K562 (cell line): Measurements from ENCODE around the gene HOXB8. TPM values are rescaled to one million over a fixed set of nuclear protein-coding genes. Genes with fewer than 3 reads are reported as not detected.

ENCODE experiments used
- ATAC-seq: fragments of 200-7000 bp; cut with Tn5 transposase; 3 replicates; pipeline ENCODE4 v1.9.1; 2020; ENCODE audit warnings: moderate library complexity
- BruUV-seq: library from RNA; stranded (reverse); fragments of 400-500 nt; replicated peaks from 2 replicates; lab custom pipeline; 2021; lab: Mats Ljungman, UMichigan
- CTCF ChIA-PET: fragments of 300-600 bp; formaldehyde crosslinking; extraction: SDS; loops from one replicate; lab custom pipeline; 2021; ENCODE audit warnings: low intra/inter-chr PET ratio; lab: Yijun Ruan, JAX
- POLR2A ChIA-PET: fragments of 300-600, 350-650 bp; sonication (Branson Sonifier 250); formaldehyde crosslinking; extraction: SDS; loops from one replicate; lab custom pipeline; 2021; ENCODE audit warnings: antibody characterized with exemption, inconsistent platforms; lab: Yijun Ruan, JAX
- DNase-seq, 4 experiments: peaks; one replicate each; pipeline versions ENCODE4 v3.0.0 to v3.0.0-alpha.2; 2011 to 2018; ENCODE audit warnings: low spot score in 3 of 4, mixed read lengths in 3 of 4; ENCODE audit errors: extremely low read depth in 1 of 4
- FAIRE-seq: peaks from 2 replicates; lab custom pipeline; 2011; peaks lifted over from hg19 to GRCh38; lab: Jason Lieb, UNC
- H2AFZ ChIP-seq: 2 replicates; pipeline ENCODE4 v1.6.0; 2011; ENCODE audit warnings: low read depth, low read length, control low read depth, inconsistent platforms
- H3K27ac ChIP-seq: fragments of 200-600 bp; 3 replicates; pipeline ENCODE4 v1.8.0; 2011; ENCODE audit warnings: low read depth, mild to moderate bottlenecking, control low read depth, inconsistent platforms, low read length, moderate library complexity, mixed read lengths; ENCODE audit errors: extremely low read depth
- H3K27me3 ChIP-seq, 2 experiments: fragments of 300-600 bp in 1 of 2; 2 replicates in 1 of 2; 3 replicates in 1 of 2; pipeline versions ENCODE4 v1.6.0 to v1.8.0; 2011; ENCODE audit warnings: inconsistent platforms in 2 of 2, low read length in 2 of 2, mild to moderate bottlenecking in 1 of 2, mixed read lengths in 1 of 2, moderate library complexity in 1 of 2; ENCODE audit not compliant: control insufficient read depth in 2 of 2, insufficient read depth in 2 of 2
- H3K36me3 ChIP-seq: fragments of 300-600 bp; 3 replicates; pipeline ENCODE4 v1.8.0; 2011; ENCODE audit warnings: mild to moderate bottlenecking, low read length, inconsistent platforms; ENCODE audit not compliant: control insufficient read depth, insufficient read depth
- H3K4me1 ChIP-seq, 2 experiments: fragments of 200-600 bp in 1 of 2; replicated peaks in 1 of 2; 2 replicates in 1 of 2; 3 replicates in 1 of 2; pipeline versions ENCODE4 v1.5.1 to v1.8.0; 2011; ENCODE audit warnings: inconsistent platforms in 2 of 2, low read length in 2 of 2, mild to moderate bottlenecking in 1 of 2, mixed read lengths in 1 of 2, moderate library complexity in 1 of 2; ENCODE audit not compliant: control insufficient read depth in 2 of 2, insufficient read depth in 2 of 2
- H3K4me2 ChIP-seq: 2 replicates; pipeline ENCODE4 v1.6.1; 2011; ENCODE audit warnings: low read length, control low read depth, inconsistent platforms, mixed read lengths; ENCODE audit not compliant: insufficient read depth
- H3K4me3 ChIP-seq: fragments of 200-600 bp; sonication (generic), shearing (Covaris generic); 2 replicates; pipeline ENCODE4 v1.5.1; 2016; ENCODE audit warnings: control low read depth, inconsistent platforms
- H3K79me2 ChIP-seq: fragments of 200-600 bp; 3 replicates; pipeline ENCODE4 v1.8.0; 2011; ENCODE audit warnings: low read length, inconsistent platforms; ENCODE audit not compliant: control insufficient read depth, insufficient read depth
- H3K9ac ChIP-seq, 2 experiments: 2 replicates each; pipeline versions ENCODE4 v1.6.0 to v1.6.1; 2011; ENCODE audit warnings: low read depth in 2 of 2, low read length in 2 of 2, control low read depth in 1 of 2, inconsistent platforms in 1 of 2, mild to moderate bottlenecking in 1 of 2, mixed read lengths in 1 of 2; ENCODE audit not compliant: insufficient read depth in 1 of 2
- H3K9me1 ChIP-seq: one replicate; pipeline ENCODE4 v1.6.0; 2011; ENCODE audit warnings: inconsistent platforms, mild to moderate bottlenecking, low read length, moderate library complexity; ENCODE audit not compliant: control insufficient read depth, insufficient read depth
- H3K9me3 ChIP-seq: replicated peaks from 2 replicates; pipeline ENCODE4 v1.5.1; 2011; ENCODE audit warnings: low read depth, low read length, inconsistent platforms; ENCODE audit not compliant: control insufficient read depth, insufficient read depth
- H4K20me1 ChIP-seq: replicated peaks from 2 replicates; pipeline ENCODE4 v1.6.1; 2011; ENCODE audit warnings: low read length, inconsistent platforms, mixed read lengths; ENCODE audit not compliant: control insufficient read depth, insufficient read depth
- AFF4 ChIP-seq: sonication (generic); formaldehyde crosslinking; IDR thresholded peaks from 2 replicates; pipeline ENCODE4 v1.8.0; 2023; ENCODE audit warnings: mild to moderate bottlenecking, missing genetic modification reagents
- BHLHE40 ChIP-seq: IDR thresholded peaks from 2 replicates; pipeline ENCODE4 v1.6.1; 2011; ENCODE audit warnings: low read length, improper control_type of control experiment
- CHD2 ChIP-seq: IDR thresholded peaks from 2 replicates; pipeline ENCODE4 v1.6.1; 2011; ENCODE audit warnings: low read depth, low read length
- CREB1 ChIP-seq, 2 experiments: sonication (generic) in 1 of 2; formaldehyde crosslinking in 1 of 2; IDR thresholded peaks; 2 replicates each; pipeline versions ENCODE4 v1.6.1 to v1.8.0; 2012 to 2022; ENCODE audit warnings: inconsistent platforms in 1 of 2, mild to moderate bottlenecking in 1 of 2, missing genetic modification reagents in 1 of 2, moderate library complexity in 1 of 2
- MAX ChIP-seq: sonication (generic); formaldehyde crosslinking; IDR thresholded peaks from 2 replicates; pipeline ENCODE4 v1.9.0; 2022; ENCODE audit warnings: mild to moderate bottlenecking, missing genetic modification reagents
- SMAD3 ChIP-seq: fragments of 450-650 bp; formaldehyde crosslinking; conservative IDR thresholded peaks from 2 replicates; pipeline ENCODE4 v1.4.0; 2020; ENCODE audit warnings: mild to moderate bottlenecking
- SMAD4 ChIP-seq: fragments of 250-450 bp; sonication (Bioruptor Pico); conservative IDR thresholded peaks from 2 replicates; pipeline ENCODE4 v1.8.0; 2021; ENCODE audit warnings: inconsistent platforms, mild to moderate bottlenecking, moderate library complexity
- SMARCA4 ChIP-seq: fragments of 450-650 bp; IDR thresholded peaks from 2 replicates; pipeline ENCODE4 v1.6.1; 2016
- SMARCE1 ChIP-seq: fragments of 450-650 bp; IDR thresholded peaks from 2 replicates; pipeline ENCODE4 v1.7.1; 2016; ENCODE audit warnings: mild to moderate bottlenecking
- THAP12 ChIP-seq: fragments of 250-450 bp; sonication (Bioruptor Pico); IDR thresholded peaks from 2 replicates; pipeline ENCODE4 v1.9.0; 2021; ENCODE audit warnings: mild to moderate bottlenecking, inconsistent platforms
- WGBS: fragments of 100-300 bp; shearing (Covaris generic); methylation state at CpG from one replicate; pipeline ENCODE4 v1.1.6; 2016; ENCODE audit warnings: low coverage, mixed read lengths; ENCODE audit not compliant: insufficient coverage; ENCODE audit errors: missing lambda C conversion rate; 5-methylcytosine and 5-hydroxymethylcytosine counted together
- in situ Hi-C: fragments of 300-500 bp; cut with MboI; formaldehyde crosslinking; loops from 4 replicates; pipeline ENCODE4 v1.15.0; 2018; ENCODE audit warnings: inconsistent platforms, mixed read lengths
- intact Hi-C: fragments of 100-400 bp; cut with micrococcal nuclease; formaldehyde crosslinking; loops from 2 replicates; pipeline ENCODE4 v1.14.2; 2022
- polyA plus RNA-seq, 8 experiments: library from polyadenylated mRNA; depleted of rRNA in 4 of 8; stranded (reverse) in 5 of 8; unstranded in 3 of 8; fragments of >200 nt; fragmentation: Nextera tagmentation in 2 of 8; fragmentation: Illumina TruSeq in 1 of 8; extraction: Ambion mirVana in 2 of 8; extraction: Trizol in 1 of 8; gene quantifications; 2 replicates each; pipeline versions ENCODE4 v1.2.1 to v1.2.3, GENCODE V29; 2011 to 2014; ENCODE audit warnings: inconsistent platforms in 1 of 8, missing spikeins in 1 of 8
- total RNA-seq, 7 experiments: library from RNA; depleted of rRNA in 6 of 7; stranded (reverse); fragments of >200 nt in 6 of 7; fragmentation: Illumina TruSeq in 2 of 7; extraction: Trizol in 2 of 7; gene quantifications; 2 replicates each; pipeline versions ENCODE4 v1.2.1 to v1.2.3, GENCODE V29; 2011 to 2021; ENCODE audit warnings: low replicate concordance in 1 of 7
- TF ChIP-seq, protein P1 (sequence below): IDR thresholded peaks from 2 replicates; pipeline ENCODE4 v1.6.1; 2011; ENCODE audit warnings: borderline replicate concordance, low read depth, mild to moderate bottlenecking, moderate library complexity, low read length; ENCODE audit not compliant: insufficient read depth, poor library complexity, severe bottlenecking

The HOXB8 gene
- total and polyA plus RNA-seq, 9 of the 15 experiments (the other 6 are each of a cell fraction or from before 2014, with no cell fraction given): 0.52 to 23.8 (median 3.6) TPM

- H4K20me1 ChIP-seq: no peaks in the 10 kb centered on the region
- in situ Hi-C loops (no loop called here), intact Hi-C loops (no loop called here)
- ChIA-PET CTCF (interaction anchor here (0.5 kb wide), 1 partner anchor 277 kb away, joined by 4 read pairs; no protein-coding TSS in a partner anchor), POLR2A (interaction anchor here (0.6 to 3.8 kb wide), 8 partner anchors 7 to 96 kb away, joined by 3 to 43 read pairs (median 4); partner anchors contain the start of gene HOXB9)
- peak overlapping the region; percentile 84 for H2AFZ ChIP-seq
- DNase-seq (peak; percentile 82 to 95 (median 85)), FAIRE-seq (peak; percentile 54), ATAC-seq (peak; percentile 90)
- peaks cover 4% of the 10 kb centered on the region for H3K9me1 ChIP-seq
- BruUV-seq: no TSS peak
- H3K36me3 ChIP-seq: peaks cover 8% of the 10 kb centered on the region; the same call in 1 of the 3 replicates
- peak overlapping the region; percentile 62 for H3K4me2 ChIP-seq
- WGBS: 7% methylated on average over 36 of the region's 39 CpGs
- peak overlapping the region; percentile 62 to 86 for H3K9ac ChIP-seq
- H3K27me3 ChIP-seq: no peaks in the 10 kb centered on the region
- no peaks in the 10 kb centered on the region for H3K9me3 ChIP-seq
- no peak overlapping the region for H3K4me3 ChIP-seq
- peaks cover 58 to 62% of the 10 kb centered on the region in 2 experiments for H3K4me1 ChIP-seq
- peak overlapping the region; percentile 48 for H3K27ac ChIP-seq
- H3K79me2 ChIP-seq: peaks cover 19% of the 10 kb centered on the region; the same call in 2 of the 3 replicates
- TF ChIP-seq SMAD4 (CRISPR knock-in tag) (peak; percentile 86), CREB1 (IDR thresholded peaks at IDR 0.05) (no peak), CREB1 (CRISPR knock-in tag; IDR thresholded peaks at IDR 0.05) (peak; percentile 36; the same call in 1 of the 2 replicates), MAX (CRISPR knock-in tag) (peak; percentile 38; the same call in 1 of the 2 replicates), SMARCE1 (peak; percentile 81), THAP12 (CRISPR knock-in tag) (0 out of 2 replicates have a peak, but pooled peaks have one; percentile 45), SMARCA4 (peak; percentile 82), CHD2 (0 out of 2 replicates have a peak, but pooled peaks have one; percentile 25), BHLHE40 (peak; percentile 56), SMAD3 (CRISPR knock-in tag) (0 out of 2 replicates have a peak, but pooled peaks have one; percentile 49), AFF4 (CRISPR knock-in tag) (peak; percentile 55; the same call in 1 of the 2 replicates)
- TF ChIP-seq, protein P1, sequence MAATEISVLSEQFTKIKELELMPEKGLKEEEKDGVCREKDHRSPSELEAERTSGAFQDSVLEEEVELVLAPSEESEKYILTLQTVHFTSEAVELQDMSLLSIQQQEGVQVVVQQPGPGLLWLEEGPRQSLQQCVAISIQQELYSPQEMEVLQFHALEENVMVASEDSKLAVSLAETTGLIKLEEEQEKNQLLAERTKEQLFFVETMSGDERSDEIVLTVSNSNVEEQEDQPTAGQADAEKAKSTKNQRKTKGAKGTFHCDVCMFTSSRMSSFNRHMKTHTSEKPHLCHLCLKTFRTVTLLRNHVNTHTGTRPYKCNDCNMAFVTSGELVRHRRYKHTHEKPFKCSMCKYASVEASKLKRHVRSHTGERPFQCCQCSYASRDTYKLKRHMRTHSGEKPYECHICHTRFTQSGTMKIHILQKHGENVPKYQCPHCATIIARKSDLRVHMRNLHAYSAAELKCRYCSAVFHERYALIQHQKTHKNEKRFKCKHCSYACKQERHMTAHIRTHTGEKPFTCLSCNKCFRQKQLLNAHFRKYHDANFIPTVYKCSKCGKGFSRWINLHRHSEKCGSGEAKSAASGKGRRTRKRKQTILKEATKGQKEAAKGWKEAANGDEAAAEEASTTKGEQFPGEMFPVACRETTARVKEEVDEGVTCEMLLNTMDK: peak; percentile 79
These were observed 21.3 kb upstream of the HOXB8 start for GRCh38 chr17:48636177-48637018.
